GM19043 (cell line): ENCODE measurements around the gene TMEM151B.
"Not testable (repeated sequence)": the region's sequence is repeated elsewhere in the genome, so short reads cannot be mapped to it uniquely, and the experiment has no call there.

Source experiments
- ATAC-seq: cut with Tn5 transposase; IDR thresholded peaks from one replicate; pipeline ENCODE4 v1.9.1; 2021; ENCODE audit warnings: low read depth; ENCODE audit not compliant: unreplicated experiment

Gene TMEM151B

GRCh38 chr6:44269921-44270525, at the start of gene TMEM151B:
Gene TMEM151B (plus strand): TSS chr6:44270450. CDS start chr6:44270743, 293 bp downstream.
- no peak for ATAC-seq

- no peak for ATAC-seq
These were observed 49.3 kb upstream of the TMEM151B start for GRCh38 chr6:44220913-44221290.

GRCh38 chr6:44221291-44221960, 48.8 kb upstream of the TMEM151B start:
- ATAC-seq, result no peak

GRCh38 chr6:44221961-44222335, 48.3 kb upstream of the TMEM151B start:
- no peak for ATAC-seq

GRCh38 chr6:44222486-44223318, 47.5 kb upstream of the TMEM151B start:
- no peak for ATAC-seq

- ATAC-seq, result peak; percentile 38
These were observed 46.8 kb upstream of the TMEM151B start, which contains the start of gene SLC29A1 for GRCh38 chr6:44223319-44224028. Gene SLC29A1 (plus strand): TSS chr6:44223595. CDS start chr6:44227314, 3,719 bp downstream.

GRCh38 chr6:44224029-44224964, 46.0 kb upstream of the TMEM151B start:
- ATAC-seq, result peak; percentile 9

GRCh38 chr6:44224965-44225305, 45.3 kb upstream of the TMEM151B start:
- no peak for ATAC-seq

- ATAC-seq, result no peak
These were observed 44.5 kb upstream of the TMEM151B start for GRCh38 chr6:44225579-44226325.

GRCh38 chr6:44226368-44227147, 43.7 kb upstream of the TMEM151B start:
- ATAC-seq, result no peak

GRCh38 chr6:44227148-44227793, 43.0 kb upstream of the TMEM151B start:
- no peak for ATAC-seq

GRCh38 chr6:44228031-44228430, 42.2 kb upstream of the TMEM151B start:
- no peak for ATAC-seq

- no peak for ATAC-seq
These were observed 41.8 kb upstream of the TMEM151B start for GRCh38 chr6:44228433-44228832.

GRCh38 chr6:44228836-44229235, 41.4 kb upstream of the TMEM151B start:
- no peak for ATAC-seq

- ATAC-seq, result no peak
These were observed 40.7 kb upstream of the TMEM151B start for GRCh38 chr6:44229376-44230033.

GRCh38 chr6:44230034-44230675, 40.1 kb upstream of the TMEM151B start:
- no peak for ATAC-seq

GRCh38 chr6:44231426-44231825, 38.8 kb upstream of the TMEM151B start:
- ATAC-seq, result not testable (repeated sequence)
